K562 (cell line): ENCODE results near the gene ERN1. TPM values are rescaled to one million over a fixed set of nuclear protein-coding genes. Genes with fewer than 3 reads are reported as not detected.

Source experiments
- GABPA ChIP-seq: fragments of 200-800 bp; sonication (Bioruptor generic); conservative IDR thresholded peaks from 2 replicates; pipeline ENCODE4 v1.6.1; 2016; ENCODE audit warnings: low read depth, missing genetic modification characterization, missing compliant biosample characterization
- HDAC1 ChIP-seq, 2 experiments: fragments of 450-650 bp; IDR thresholded peaks; 2 replicates each; pipeline ENCODE4 v1.6.1; 2016 to 2017; ENCODE audit warnings: inconsistent platforms in 1 of 2, mild to moderate bottlenecking in 1 of 2, moderate library complexity in 1 of 2
- HDAC2 ChIP-seq: fragments of 450-650 bp; IDR thresholded peaks from 2 replicates; pipeline ENCODE4 v1.6.1; 2016; ENCODE audit warnings: mild to moderate bottlenecking
- KAT7 ChIP-seq: sonication (generic); formaldehyde crosslinking; IDR thresholded peaks from 2 replicates; pipeline ENCODE4 v1.8.0; 2022; ENCODE audit warnings: missing genetic modification reagents, mild to moderate bottlenecking, borderline replicate concordance
- KLF6 ChIP-seq: fragments of 250-450 bp; sonication (Bioruptor Pico); IDR thresholded peaks from 2 replicates; pipeline ENCODE4 v1.4.0; 2020; ENCODE audit warnings: mild to moderate bottlenecking, moderate library complexity, borderline replicate concordance
- MAFF ChIP-seq: IDR thresholded peaks from 2 replicates; pipeline ENCODE4 v1.6.1; 2012; ENCODE audit warnings: low read length, improper control_type of control experiment
- MEIS2 ChIP-seq: fragments of 450-650 bp; IDR thresholded peaks from 2 replicates; pipeline ENCODE4 v1.6.1; 2014; ENCODE audit warnings: mild to moderate bottlenecking; ENCODE audit not compliant: partially characterized antibody
- NBN ChIP-seq: fragments of 450-650 bp; IDR thresholded peaks from 2 replicates; pipeline ENCODE4 v1.6.1; 2016; ENCODE audit warnings: low read depth, mild to moderate bottlenecking
- PCBP1 ChIP-seq: fragments of 200-400 bp; formaldehyde crosslinking; IDR thresholded peaks from 2 replicates; pipeline ENCODE4 v1.6.1; 2018; ENCODE audit warnings: mild to moderate bottlenecking, low read depth, low read length; ENCODE audit not compliant: poor library complexity, severe bottlenecking
- PYGO2 ChIP-seq: fragments of 450-650 bp; IDR thresholded peaks from 2 replicates; pipeline ENCODE4 v1.6.1; 2016; ENCODE audit warnings: mild to moderate bottlenecking, missing genetic modification characterization, moderate library complexity, missing compliant biosample characterization
- RBM15 ChIP-seq: fragments of 200-400 bp; formaldehyde crosslinking; IDR thresholded peaks from 2 replicates; pipeline ENCODE4 v1.6.1; 2018; ENCODE audit warnings: mild to moderate bottlenecking, low read length, moderate library complexity; ENCODE audit not compliant: insufficient read depth
- RFX7 ChIP-seq: fragments of 250-450 bp; sonication (Bioruptor Pico); IDR thresholded peaks from 2 replicates; pipeline ENCODE4 v1.5.1; 2021; ENCODE audit warnings: mild to moderate bottlenecking
- TEAD1 ChIP-seq, 2 experiments: fragments of 450-650 bp in 1 of 2; sonication (generic) in 1 of 2; formaldehyde crosslinking; IDR thresholded peaks; 2 replicates each; pipeline versions ENCODE4 v1.4.0 to v1.8.0; 2020 to 2022; ENCODE audit warnings: mild to moderate bottlenecking in 2 of 2, missing genetic modification reagents in 1 of 2
- TRIM28 ChIP-seq: fragments of 450-650 bp; IDR thresholded peaks from 2 replicates; pipeline ENCODE4 v1.6.1; 2017
- XRCC5 ChIP-seq: fragments of 200-400 bp; formaldehyde crosslinking; IDR thresholded peaks from 2 replicates; pipeline ENCODE4 v1.6.1; 2017; ENCODE audit warnings: low read depth, mild to moderate bottlenecking, low read length
- ZFP36 ChIP-seq: fragments of 150-350 bp; IDR thresholded peaks from 2 replicates; pipeline ENCODE4 v1.6.1; 2018; ENCODE audit warnings: low read length, low read depth; ENCODE audit not compliant: partially characterized antibody
- ZNF197 ChIP-seq: fragments of 200-800 bp; sonication (Bioruptor generic); IDR thresholded peaks from 2 replicates; pipeline ENCODE4 v1.6.1; 2016; ENCODE audit warnings: low read depth, missing genetic modification characterization, missing compliant biosample characterization
- ZNF311 ChIP-seq: fragments of 250-450 bp; sonication (Bioruptor Pico); IDR thresholded peaks from 2 replicates; pipeline ENCODE4 v1.4.0; 2020; ENCODE audit warnings: mild to moderate bottlenecking, moderate library complexity
- polyA plus RNA-seq, 8 experiments: library from polyadenylated mRNA; depleted of rRNA in 4 of 8; stranded (reverse) in 5 of 8; unstranded in 3 of 8; fragments of >200 nt; fragmentation: Nextera tagmentation in 2 of 8; fragmentation: Illumina TruSeq in 1 of 8; extraction: Ambion mirVana in 2 of 8; extraction: Trizol in 1 of 8; gene quantifications; 2 replicates each; pipeline versions ENCODE4 v1.2.1 to v1.2.3, GENCODE V29; 2011 to 2014; ENCODE audit warnings: inconsistent platforms in 1 of 8, missing spikeins in 1 of 8
- total RNA-seq, 7 experiments: library from RNA; depleted of rRNA in 6 of 7; stranded (reverse); fragments of >200 nt in 6 of 7; fragmentation: Illumina TruSeq in 2 of 7; extraction: Trizol in 2 of 7; gene quantifications; 2 replicates each; pipeline versions ENCODE4 v1.2.1 to v1.2.3, GENCODE V29; 2011 to 2021; ENCODE audit warnings: low replicate concordance in 1 of 7
- TF ChIP-seq, protein P1 (sequence below): fragments of 450-650 bp; IDR thresholded peaks from 2 replicates; pipeline ENCODE4 v1.6.1; 2017; ENCODE audit warnings: antibody characterized with exemption, mild to moderate bottlenecking
- TF ChIP-seq, protein P2 (sequence below): fragments of 450-650 bp; formaldehyde crosslinking; IDR thresholded peaks from 2 replicates; pipeline ENCODE4 v1.4.0; 2022; ENCODE audit warnings: missing genetic modification characterization
- TF ChIP-seq, protein P3 (sequence below), 2 experiments: fragments of 450-650 bp in 1 of 2; sonication (generic) in 1 of 2; formaldehyde crosslinking in 1 of 2; IDR thresholded peaks in 1 of 2; conservative IDR thresholded peaks in 1 of 2; 2 replicates each; pipeline versions ENCODE4 v1.6.1 to v1.8.1; 2016 to 2023; ENCODE audit warnings: mild to moderate bottlenecking in 2 of 2, moderate library complexity in 2 of 2, inconsistent platforms in 1 of 2, missing genetic modification reagents in 1 of 2

ERN1 gene
- total and polyA plus RNA-seq, 9 of the 15 experiments (the other 6 are each of a cell fraction or from before 2014, with no cell fraction given): 2.1 to 22.5 (median 7.3) TPM

DNA sequence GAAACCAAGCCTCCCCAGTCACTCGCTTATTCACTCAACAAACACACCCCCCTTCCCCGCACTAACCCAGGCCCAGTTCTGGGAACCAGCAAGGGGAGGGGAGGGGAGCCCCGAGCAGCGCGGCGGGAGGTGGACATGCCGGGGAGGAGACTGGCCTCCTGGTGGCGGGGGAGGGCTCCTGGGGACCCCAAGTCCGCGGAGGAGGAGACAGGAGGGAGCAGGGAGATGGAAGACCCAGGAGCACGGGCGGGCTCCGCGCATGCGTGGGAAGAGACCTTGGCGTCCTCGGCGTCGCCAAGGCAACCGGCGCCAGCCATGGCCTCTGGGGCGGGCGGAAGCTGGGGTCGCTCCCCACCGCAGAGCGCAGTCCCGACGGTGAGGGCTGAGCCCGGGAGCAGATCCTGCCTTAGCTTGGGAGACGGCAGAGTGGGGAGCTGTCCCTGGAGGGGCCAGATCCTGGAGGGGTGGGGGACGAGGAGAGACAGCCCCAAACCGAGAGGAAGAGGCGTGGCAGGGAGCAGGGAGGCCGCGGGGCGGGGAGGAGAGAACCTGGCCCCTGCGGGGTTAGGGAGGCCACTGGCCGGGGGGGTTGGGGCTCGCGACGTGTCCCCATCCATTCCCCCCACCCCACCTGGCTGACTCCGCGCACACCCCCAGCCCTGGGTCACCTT, 131.8 kb downstream of the ERN1 start, which contains the start of gene PRR29 (continued):
- TF ChIP-seq, protein P1, sequence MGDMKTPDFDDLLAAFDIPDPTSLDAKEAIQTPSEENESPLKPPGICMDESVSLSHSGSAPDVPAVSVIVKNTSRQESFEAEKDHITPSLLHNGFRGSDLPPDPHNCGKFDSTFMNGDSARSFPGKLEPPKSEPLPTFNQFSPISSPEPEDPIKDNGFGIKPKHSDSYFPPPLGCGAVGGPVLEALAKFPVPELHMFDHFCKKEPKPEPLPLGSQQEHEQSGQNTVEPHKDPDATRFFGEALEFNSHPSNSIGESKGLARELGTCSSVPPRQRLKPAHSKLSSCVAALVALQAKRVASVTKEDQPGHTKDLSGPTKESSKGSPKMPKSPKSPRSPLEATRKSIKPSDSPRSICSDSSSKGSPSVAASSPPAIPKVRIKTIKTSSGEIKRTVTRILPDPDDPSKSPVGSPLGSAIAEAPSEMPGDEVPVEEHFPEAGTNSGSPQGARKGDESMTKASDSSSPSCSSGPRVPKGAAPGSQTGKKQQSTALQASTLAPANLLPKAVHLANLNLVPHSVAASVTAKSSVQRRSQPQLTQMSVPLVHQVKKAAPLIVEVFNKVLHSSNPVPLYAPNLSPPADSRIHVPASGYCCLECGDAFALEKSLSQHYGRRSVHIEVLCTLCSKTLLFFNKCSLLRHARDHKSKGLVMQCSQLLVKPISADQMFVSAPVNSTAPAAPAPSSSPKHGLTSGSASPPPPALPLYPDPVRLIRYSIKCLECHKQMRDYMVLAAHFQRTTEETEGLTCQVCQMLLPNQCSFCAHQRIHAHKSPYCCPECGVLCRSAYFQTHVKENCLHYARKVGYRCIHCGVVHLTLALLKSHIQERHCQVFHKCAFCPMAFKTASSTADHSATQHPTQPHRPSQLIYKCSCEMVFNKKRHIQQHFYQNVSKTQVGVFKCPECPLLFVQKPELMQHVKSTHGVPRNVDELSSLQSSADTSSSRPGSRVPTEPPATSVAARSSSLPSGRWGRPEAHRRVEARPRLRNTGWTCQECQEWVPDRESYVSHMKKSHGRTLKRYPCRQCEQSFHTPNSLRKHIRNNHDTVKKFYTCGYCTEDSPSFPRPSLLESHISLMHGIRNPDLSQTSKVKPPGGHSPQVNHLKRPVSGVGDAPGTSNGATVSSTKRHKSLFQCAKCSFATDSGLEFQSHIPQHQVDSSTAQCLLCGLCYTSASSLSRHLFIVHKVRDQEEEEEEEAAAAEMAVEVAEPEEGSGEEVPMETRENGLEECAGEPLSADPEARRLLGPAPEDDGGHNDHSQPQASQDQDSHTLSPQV: no peak
- TF ChIP-seq TRIM28 (no peak), ZNF197 (CRISPR knock-in tag) (no peak), GABPA (peak; percentile 47; the same call in 1 of the 2 replicates), ZNF311 (no peak), PCBP1 (peak; percentile 58), NBN (no peak), TEAD1 (CRISPR knock-in tag; IDR thresholded peaks at IDR 0.05) (no peak), ZFP36 (no peak), KAT7 (CRISPR knock-in tag) (0 out of 2 replicates have a peak, but pooled peaks have one; percentile 52), RBM15 (no peak), HDAC1 (IDR thresholded peaks at IDR 0.05) (peak in 1 of 2 experiments; percentile 96; a peak in 2 of 4 replicates), MAFF (no peak), HDAC2 (peak; percentile 70), KLF6 (CRISPR knock-in tag) (no peak), XRCC5 (no peak), MEIS2 (peak; percentile 71), RFX7 (CRISPR knock-in tag) (no peak), PYGO2 (no peak)
- TF ChIP-seq, protein P2, sequence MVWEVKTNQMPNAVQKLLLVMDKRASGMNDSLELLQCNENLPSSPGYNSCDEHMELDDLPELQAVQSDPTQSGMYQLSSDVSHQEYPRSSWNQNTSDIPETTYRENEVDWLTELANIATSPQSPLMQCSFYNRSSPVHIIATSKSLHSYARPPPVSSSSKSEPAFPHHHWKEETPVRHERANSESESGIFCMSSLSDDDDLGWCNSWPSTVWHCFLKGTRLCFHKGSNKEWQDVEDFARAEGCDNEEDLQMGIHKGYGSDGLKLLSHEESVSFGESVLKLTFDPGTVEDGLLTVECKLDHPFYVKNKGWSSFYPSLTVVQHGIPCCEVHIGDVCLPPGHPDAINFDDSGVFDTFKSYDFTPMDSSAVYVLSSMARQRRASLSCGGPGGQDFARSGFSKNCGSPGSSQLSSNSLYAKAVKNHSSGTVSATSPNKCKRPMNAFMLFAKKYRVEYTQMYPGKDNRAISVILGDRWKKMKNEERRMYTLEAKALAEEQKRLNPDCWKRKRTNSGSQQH: no peak
- TF ChIP-seq, protein P3, sequence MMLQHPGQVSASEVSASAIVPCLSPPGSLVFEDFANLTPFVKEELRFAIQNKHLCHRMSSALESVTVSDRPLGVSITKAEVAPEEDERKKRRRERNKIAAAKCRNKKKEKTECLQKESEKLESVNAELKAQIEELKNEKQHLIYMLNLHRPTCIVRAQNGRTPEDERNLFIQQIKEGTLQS (IDR thresholded peaks at IDR 0.05): no peak
- TF ChIP-seq, protein P3 (CRISPR knock-in tag; conservative IDR thresholded peaks at IDR 0.05): no peak
